ENCODE results near the gene PSMB10.
"Not testable (repeated sequence)": the region's sequence is repeated elsewhere in the genome, so short reads cannot be mapped to it uniquely, and the experiment has no call there.

The PSMB10 gene

DNA sequence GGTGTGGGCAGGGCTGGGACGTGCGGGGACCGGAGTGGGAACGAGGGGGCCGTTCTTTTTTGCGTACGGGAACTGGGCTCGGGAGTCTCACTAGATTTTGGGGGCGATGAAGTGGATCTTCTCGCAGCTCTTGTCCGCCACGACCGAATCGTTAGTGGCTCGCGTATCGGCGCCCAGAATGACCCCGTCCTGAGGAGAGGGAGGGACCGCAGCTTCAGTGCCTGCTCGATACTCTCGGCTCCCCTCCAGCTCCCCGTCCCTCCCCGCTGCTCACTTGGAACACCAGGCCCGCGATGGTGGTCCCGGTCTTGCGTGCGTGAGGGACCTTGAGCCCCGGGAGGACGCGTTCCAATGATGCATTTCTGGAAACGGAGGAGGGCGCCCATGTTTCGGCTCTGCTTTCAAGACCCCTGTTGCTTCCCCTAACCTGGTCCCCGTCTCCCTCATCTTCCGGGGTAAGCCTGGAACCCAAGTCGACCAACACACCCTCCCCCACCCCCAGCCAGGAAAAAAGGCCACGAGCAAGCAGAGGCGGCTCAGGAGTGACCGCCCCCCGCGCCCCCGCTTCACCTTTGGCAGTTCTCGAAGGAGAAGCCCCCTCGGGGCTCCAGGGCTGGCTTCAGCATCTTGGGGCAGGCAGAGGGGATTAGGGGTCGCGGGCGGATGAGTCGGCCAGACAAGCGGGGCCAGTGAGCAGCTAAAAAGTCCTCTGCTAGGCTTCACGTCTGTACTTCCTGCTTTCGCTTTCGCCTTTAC, at the start of gene PSMB10:
Gene PSMB10, minus strand, starts transcription at position 727 of the 756 bp plus-strand sequence. Its CDS starts 101 bp downstream, at position 626.
- no peak for DNase-seq

DNA sequence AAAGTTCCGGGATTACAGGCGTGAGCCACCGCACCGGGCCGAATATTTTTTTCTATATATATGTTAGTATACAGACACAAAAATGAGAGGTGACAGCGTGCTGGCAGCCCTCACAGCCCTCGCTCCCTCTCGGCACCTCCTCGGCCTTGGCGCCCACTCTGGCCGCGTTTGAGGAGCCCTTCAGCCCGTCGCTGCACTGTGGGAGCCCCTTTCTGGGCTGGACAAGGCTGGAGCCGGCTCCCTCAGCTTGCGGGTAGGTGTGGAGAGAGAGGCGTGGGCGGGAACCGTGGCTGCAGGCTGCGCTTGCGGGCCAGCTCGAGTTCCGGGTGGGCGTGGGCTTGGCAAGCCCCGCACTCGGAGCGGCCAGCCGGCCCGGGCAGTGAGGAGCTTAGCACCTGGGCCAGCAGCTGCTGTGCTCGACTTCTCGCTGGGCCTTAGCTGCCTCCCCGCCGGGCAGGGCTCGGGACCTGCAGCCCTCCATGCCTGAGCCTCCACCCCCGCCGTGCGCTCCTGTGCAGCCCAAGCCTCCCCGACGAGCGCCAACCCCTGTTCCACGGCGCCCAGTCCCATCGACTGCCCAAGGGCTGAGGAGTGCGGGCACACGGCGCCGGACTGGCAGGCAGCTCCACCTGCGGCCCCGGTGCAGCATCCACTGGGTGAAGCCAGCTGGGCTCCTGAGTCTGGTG, 45.5 kb upstream of the PSMB10 start:
- DNase-seq = no peak

DNA sequence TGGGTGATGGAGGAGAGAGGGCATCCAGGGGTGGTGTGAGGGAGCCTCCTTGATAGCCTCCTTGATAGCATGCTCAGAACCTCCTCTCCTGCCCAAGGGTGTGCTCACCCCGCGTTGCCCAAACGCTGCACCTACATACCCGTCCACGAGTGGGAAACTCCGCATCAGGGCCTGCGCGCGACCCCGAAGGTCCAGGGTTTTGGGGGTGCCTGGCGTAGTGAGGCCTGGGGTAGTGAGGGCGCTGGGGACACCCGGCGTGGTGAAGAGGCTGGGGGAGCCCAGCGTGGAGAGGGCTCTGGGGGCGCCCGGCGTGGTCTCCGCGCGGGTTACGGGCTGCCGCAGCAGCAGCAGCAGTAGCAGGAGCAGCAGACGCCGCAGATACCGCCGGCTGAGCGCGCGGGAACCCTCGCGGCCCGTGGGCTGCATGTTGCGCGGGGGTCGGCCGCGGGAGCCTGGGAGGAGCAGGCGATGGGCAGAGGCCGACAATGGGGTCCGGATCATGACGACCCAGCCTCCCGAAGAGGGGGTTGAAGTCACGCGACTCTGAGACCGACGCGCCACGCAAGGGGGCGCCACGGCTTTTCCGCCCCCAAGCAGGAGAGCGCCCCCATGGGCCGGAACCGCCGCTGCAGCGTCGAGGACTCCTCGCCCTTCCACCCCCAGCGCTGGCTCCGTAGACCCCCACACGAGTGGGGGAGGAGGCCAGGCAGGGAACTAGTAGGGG, 43.5 kb upstream of the PSMB10 start, which contains the start of gene DPEP3:
Gene DPEP3, minus strand, starts transcription at position 545 of the 724 bp plus-strand sequence. Its CDS starts 119 bp downstream, at position 426.
- no peak for DNase-seq

DNA sequence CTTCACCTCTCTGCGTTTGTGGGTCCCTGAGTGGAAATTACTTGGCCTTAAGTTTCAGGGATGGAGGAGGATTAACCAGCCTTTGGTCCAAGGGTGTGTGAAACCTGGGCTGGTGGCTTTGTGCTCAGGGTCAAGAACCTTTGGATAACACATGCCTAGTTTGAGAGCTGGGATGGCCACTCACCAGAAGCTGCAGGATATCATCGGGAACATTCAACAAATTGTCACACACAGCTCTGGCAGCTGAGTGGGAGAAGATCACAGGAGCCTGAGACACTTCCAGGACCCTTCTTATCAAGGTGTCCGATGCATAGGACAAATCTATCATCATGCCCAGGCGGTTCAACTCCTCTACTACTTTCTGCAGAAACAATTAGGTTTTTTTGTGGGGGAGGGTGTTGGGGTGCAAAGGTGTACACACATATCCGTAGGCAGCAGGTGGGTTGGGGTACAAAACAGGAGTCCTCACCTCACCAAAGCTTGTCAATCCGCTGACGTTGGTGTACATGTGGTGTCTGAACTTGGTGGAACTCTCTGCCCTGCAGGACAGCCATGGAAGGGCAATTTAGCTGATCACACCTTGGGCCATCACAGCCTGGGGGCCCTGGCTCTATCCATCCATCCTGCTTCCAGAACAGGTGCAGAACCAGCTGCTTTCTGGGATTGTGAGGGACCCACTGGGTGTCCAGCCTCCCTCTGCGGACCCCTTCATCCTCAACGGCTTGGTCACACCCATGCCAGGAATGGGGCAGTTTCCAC, 41.0 kb upstream of the PSMB10 start:
- DNase-seq = no peak

DNA sequence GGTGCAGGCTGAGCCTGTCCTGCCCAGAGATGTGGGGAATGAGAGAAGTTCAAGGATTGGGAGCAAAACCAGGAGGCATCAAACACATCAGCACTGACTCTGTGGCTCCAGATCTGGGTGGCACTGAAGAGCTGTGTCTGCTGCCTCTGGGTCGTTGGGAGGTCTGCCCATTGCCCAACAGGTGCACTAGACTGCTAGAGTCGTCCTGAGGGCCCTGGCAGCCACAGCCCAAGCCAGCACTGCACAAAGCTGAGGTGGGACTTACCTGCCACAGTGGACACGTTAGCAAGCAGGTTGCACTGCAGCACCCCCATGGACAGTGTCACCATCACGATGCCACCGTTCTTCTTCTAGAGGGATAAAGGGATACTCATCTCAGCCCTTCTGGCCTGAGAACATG, 40.4 kb upstream of the PSMB10 start:
- DNase-seq = no peak

DNA sequence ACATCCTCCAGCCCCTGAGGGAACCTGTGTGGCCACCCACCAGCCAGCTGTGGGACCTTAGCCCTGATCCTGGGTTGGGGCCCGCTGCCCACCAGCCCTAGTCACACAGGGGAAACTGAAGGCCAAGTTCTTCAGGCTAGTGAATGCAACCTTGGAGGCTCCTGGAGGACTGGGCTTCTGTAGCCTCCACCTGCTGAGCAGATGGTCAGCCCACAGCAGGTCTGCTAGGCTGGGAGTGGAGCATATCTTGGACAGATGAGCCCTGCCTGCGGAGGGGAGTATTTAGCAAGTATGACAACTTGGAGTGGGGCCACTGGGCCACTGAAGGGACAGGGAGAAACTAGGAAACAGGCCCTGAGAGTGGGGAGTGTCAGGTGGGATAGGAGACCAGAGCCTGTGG, 39.6 kb upstream of the PSMB10 start:
- no peak for DNase-seq

DNA sequence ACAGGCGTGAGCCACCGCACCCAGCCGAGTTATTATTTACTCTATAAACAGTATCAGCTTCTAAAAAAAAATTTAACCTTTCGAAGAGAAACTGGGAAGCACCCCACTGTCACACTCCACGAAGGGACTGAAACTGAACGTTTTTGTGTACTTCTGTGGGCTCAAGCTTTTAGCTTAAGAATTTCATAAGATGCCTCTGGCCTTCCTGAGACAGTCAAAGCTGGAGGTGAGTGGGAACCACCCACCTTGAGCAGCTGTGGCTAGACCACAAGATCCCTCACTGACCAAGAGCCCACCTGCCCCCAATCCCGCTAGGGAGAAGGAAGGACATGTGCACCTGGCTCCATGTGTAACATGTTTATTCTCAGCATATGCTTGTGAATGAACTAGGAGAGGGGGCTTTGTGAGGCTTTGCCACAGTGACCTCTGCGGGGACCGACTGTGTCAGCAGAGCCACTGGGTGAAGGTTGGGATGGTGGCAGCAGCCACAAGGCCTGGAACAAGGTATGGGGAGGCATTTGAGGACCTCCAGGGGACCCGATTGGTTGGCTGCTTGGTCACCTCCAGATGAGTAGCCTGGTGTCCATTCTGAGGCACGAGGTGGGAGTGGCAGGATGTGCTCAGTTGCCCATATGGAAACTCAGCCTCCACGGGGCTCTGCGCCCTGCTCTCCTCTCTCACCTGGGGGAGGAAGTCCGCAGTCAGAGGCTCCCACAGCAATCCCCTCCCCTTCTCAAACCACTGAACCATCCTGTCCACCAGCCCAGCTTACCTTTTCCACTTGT, 38.9 kb upstream of the PSMB10 start:
- no peak for DNase-seq

DNA sequence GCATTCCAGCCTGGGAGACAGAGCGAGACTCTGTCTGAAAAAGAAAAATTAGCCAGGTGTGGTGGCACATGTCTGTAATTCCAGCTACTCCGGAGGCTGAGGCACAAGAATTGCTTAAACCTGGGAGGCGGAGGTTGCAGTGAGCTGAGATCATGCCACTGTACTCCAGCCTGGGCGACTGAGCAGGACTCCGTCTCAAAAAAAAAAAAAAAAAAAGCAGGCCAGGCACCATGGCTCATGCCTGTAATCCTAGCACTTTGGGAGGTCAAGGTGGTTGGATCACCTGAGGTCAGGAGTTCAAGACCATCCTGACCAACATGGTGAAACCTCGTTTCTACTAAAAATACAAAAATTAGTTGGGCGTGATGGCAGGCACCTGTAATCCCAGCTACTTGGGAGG, 35.6 kb upstream of the PSMB10 start:
- not testable (repeated sequence) for DNase-seq

DNA sequence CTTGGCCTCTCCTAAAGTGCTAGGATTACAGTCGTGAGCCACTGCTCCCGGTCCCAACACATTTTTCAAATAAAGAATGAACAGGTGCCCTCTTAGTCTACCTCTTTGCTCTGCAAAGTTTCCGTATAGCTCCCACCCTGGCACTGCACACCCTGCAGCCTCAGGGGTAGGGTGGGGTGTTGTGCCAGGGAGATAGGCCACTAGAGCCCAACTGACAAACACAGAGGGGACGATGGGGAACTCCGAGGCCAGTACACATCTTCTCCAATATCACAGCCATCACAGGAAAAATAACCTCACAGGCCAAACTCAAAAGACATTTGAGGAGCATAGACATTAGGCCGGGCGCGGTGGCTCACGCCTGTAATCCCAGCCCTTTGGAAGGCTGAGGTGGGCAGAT, 34.5 kb upstream of the PSMB10 start:
- DNase-seq = no peak

DNA sequence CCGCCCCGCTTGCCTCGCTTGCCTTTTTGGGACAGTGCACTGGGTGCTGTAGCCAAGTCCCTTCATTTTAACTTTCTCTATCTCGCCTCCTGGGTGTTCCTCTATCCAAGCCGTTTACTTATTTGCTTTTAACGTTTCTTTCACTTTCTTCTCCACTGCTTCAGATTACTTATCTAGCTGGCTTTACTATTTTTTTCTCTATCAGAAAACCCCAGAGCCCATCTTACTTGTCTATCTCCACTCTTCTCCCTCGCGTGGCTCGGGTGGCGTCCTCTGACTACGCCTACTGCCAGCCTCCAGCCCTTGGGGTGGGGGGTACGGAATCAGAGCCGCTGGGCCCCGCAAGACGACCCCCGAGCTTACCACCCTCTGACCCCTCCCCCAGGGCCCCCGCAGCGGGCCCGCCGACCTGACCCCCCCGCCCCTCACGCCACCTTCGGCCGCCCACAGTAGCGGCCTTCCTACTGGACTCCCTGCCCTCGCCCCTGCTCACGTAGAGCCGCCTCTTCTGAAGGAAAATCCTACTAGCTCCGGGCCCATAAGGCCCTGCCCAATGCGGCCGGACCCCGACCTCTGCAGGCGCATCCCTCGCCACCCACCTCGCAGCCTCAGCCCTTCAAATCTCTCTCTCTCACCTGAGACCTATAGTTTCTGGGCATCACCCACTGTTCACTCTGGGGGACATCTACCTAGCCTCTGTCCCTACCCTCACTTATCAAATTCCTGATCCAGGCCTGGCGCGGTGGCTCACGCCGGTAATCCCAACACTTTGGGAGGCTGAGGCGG, 32.8 kb upstream of the PSMB10 start:
- no peak for DNase-seq

DNA sequence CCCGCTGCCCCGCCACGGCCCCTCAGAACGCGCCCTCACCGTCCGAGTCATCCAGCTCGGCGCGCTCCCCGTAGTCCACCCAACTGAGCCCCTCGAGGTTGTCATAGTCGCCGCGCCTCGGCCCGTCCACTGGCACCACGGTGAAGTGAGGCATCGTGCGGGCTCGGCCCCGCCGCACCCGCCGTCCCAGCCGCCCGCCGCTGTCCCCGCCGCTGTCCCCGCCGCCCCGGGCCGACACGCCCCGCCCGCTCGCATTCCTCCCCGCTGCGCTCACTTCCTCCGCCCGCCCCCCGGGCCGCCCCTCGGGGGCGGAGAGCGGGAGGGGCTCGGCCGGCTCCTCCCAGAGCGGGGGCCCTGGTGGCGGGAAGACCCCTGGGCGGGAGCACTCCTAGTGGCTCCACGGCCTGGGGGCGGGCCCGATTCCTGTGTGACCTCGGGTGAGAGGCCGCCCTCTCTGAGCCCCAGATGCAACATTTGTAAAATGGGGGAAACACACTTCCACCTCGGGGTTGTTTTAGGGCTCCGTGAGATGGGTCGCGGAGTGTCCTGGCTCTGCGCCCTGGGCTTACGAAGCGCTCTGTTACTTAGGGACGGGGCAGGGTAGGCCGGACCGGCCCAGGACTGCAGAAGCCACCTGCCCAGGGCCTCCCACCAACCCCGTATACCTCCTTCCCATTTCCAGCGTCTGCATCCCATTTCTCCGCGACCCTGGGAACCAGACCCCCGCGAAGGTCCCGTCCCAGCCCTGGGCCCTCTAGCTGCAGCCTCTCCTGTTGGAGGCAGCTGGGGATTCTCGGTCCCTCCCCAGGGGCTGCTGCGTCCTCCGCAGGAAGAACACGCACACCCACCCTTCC, 32.0 kb upstream of the PSMB10 start, which contains the start of gene SLC12A4:
Gene SLC12A4, minus strand, starts transcription at position 238 of the 854 bp plus-strand sequence. Its CDS starts 84 bp downstream, at position 154.
- DNase-seq = peak; percentile 44

DNA sequence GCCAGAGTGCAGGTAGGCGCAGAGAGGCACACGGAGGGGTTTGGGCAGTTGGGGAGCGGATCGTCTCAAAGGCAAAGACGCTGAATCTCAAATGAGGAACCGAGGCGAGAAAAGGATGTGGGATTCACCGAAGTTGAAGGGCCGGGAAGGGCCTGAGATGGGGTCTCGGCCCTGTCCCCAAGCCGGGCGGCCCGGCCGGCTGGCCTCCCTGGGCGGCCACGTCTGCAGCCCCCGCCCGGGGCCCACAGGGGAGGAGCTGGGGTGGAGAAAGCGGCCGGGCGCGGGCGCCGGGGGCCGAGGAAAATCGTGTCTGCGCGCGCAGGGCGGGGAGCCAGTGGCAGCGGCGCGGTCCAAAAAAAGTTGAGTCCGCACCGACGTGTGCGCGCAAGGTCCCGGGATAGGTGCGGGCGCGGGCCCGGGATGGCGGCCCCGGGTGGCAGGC, 31.3 kb upstream of the PSMB10 start:
- no peak for DNase-seq

DNA sequence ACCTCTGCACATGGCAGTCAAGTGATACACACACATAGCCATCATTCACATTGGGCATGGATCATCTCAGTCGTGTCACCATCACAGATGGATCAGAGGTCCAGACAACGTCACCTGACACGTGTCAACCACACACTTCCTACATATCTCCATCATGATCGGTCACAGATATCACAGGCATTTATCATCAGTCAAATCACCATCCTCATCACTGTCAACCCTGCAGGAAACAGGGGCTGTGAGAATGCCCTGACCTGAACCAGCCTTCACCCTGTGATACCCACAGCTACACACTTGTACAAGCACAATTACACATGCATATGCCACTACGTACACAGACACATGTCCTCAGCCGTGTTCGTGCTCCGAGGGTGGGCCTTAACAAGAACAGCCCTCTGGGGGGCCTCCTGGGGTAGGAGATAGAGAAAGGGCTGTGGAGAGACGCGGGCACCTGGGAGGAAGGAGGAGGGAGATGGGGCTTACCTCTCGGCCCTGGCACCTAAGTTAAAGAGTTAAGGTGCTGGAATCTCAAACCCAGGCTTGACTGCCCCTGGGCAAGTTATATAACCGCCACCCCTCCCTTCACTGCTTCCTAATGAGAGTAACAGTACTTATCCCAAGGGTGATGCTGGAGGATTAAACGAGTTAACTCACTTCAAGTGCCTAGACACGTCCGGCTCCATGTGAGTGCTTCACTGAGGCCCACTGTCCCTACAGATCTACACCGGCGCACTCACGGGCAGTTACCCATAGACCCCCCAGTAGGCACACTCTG, 30.7 kb upstream of the PSMB10 start:
- no peak for DNase-seq

DNA sequence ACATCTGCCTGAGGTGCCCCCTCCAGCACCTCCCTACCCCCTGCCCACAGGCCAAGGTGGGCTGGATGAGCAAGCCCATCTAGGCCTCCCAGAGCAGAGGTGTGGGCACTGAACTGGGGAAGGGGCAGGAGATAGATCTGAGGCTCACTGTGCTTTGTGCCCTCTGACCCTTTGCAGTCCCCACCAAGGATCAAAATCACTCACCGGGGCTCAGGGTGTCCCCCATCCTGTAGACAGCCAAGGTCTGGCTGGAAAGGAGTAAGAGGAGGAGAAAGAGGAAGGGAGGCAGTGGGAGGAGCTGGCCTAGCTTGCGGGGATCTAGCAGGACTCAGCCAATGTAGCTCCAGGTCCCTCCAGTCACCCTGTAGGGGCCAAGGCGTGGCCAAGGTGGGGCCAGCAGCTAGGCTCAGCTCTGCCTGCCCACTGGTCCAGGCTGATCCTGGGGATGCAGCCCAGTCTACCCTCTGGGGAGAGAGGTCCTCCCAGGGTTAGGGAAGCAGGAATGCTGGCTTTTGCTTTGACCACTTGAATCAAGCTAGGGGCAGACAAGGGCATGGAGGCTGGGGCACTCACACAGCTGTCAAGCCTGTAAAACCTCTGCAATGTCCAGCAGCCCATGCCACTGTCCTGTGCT, 30.0 kb upstream of the PSMB10 start:
- no peak for DNase-seq

DNA sequence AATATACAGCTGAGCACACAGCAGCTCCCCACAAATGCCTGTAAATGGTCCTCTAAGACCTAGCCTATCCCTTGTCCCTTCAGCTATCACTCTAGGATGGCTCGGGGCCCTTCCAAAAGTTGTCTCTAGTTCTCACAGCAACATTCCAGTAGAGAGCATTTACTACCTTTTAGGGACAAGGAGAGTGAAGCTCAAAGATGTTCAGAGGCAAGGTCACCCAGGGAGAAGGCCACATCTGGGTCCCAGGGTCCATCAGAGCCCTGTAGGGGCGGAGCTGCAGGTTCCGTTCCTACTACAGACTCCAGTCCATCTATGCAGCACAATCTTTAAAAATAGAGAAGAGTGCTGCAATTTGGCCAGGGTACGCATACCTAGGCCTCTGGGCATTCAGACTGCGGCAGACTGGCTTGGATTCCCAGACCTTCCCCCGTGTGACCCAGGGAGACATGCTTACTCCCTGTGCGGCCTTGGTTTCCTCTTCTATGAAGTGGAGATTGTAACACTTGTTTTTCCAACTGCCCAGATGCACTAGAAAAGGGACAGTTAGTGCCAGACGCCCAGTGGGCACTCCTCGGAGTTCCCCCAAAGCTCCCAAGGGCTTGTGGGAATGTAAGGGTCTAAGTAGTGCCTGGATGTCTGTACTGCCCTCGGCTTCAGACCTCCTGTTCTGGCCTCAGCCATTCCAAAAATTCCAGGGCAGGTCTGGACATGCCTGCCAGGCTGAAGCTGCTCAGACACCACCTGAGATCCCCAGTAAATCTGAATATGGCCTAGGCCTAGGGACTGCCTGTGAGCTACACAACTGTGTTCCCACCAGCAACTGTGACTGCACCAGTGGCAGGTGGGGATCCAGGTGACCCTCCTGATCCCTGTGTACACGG, 29.3 kb upstream of the PSMB10 start:
- DNase-seq = no peak

DNA sequence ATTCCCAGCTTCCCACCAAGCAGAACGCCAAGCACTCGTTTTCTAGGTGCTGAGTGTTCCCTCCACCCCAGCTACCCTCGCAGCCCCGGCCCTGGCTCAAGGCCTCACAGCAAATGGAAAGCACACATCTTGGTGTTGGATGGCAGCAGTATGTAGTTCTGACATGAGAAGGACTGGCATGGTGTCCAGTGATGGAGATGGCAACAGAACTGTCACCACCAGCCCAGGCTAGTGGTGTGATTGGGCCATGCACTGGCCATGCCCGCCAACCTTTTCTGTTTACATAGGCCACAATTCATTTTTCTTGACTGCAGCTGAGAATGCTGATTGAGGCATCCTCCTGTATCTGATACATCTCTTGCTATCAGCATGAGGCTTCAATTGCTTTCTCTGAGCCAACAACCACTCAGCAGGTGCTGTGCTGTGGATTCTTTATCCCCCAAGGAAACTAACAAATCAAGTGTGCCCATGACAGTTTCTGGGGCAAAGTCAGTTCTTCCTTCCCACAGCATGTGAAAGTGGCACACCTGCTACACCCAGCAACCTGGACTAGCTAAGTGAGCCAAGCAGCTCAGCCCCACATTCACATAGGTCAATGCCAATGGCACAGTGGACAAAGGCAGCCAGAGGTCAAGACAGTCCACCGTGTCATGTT, 28.0 kb upstream of the PSMB10 start:
- DNase-seq = no peak
